GM18526 (cell line): Measurements from ENCODE around the gene CCNK.

Experiments used
- POLR2A ChIP-seq: IDR thresholded peaks from 3 replicates; pipeline ENCODE4 v1.6.1; 2011; ENCODE audit not compliant: insufficient read length; ENCODE audit errors: extremely low read depth

CCNK gene

GRCh38 chr14:99519931-99520421 lies 38.8 kb downstream of the CCNK start:
- TF ChIP-seq POLR2A, result no peak

- TF ChIP-seq POLR2A, result no peak
Measured at GRCh38 chr14:99520571-99521081, 39.4 kb downstream of the CCNK start.

- TF ChIP-seq POLR2A, result no peak
Measured at GRCh38 chr14:99521176-99522024, 40.2 kb downstream of the CCNK start.

DNA sequence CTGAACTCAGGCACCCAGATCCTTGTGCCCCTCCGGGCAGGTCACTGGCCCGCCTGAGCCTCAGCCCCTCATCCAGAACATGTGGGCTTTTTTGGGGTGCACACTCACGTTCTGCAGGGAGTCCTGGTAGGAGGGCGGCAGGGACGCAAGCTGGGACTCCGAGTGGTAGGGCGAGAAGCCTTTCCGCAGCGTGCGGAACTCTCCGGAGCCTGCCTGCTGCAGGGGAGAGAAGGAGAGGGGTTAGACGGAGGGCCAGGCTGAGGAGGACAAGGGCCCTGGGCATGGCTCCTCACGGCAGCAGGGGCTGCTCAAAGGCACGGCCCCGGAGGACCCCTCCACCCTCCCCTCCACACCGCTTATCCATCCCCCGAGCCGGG lies 40.8 kb downstream of the CCNK start:
- TF ChIP-seq POLR2A, result no peak

DNA sequence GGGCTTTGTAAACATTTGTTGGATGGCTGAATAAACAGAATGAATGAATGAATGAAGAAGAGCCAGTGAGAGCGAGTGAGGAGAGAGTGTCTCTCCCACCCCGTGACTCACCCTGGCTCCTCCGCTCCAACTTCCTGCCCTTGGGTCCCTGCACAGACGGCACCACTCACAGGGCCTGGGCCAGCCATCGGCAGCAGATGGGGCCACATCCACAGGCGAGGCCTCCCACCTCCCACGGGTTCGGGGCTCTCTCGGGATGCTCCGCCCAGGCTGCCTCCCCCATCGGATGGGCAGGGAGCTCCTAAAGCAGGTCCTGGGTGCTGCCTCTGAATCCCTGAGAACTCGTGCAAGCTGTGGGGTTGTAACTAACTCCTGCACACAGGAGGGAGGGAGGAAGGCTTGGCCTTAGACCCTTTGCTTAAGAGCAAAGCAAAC lies 41.3 kb downstream of the CCNK start:
- no peak for TF ChIP-seq POLR2A

DNA sequence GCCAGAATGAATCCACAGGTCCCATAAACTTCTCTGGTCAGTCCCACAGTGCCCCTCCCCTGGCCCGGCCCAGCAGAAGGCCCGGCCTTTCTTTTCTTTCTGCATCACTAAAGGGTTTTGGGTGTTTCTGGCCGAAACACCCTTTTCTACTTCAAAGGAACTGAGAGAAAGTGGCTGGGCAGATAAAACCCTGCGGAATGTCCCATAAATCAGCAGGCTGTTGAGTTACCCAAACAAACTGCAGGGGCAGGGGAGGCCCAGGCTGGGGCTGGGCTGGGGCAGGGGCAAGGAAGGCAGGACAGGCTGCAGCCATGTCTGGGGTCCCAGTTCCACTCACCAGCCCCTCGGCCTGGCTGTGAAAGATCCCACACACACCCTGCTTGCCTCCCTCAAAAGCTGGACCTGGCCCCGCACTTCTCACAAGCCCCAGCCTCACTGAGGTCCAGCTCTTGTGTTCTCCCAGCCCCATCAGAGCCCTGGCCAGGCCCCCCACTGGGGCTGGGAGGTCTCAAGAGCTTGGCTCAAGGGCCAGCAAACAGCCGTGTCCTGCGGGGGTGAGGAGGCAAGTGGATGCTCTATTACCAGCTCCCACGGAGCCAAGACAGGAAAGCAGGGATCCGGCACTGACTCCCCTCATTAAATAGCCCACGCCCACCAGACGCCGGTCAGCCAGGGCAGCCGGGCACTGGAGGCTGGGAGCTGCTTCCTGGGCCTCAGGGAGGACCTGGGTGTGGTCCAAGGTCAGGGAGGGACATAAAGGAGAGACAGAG lies 41.9 kb downstream of the CCNK start:
- no peak for TF ChIP-seq POLR2A

DNA sequence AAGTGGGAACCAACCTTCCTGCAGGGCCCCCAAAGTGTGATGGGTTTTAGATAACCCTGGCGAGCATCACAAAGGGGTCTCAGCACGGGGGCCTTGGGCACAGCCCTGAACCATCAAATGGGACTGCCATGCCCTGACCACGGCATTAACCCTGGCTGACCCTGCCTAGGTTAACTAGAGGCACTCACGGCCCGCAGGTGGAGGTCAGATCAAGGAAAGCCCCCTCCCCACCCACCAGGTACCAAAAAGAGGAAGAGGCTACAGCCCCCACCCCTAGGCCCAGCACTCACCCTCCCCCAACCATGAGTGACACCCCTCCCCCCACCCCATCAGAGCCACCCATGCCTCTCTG lies 42.5 kb downstream of the CCNK start:
- TF ChIP-seq POLR2A, result no peak

GRCh38 chr14:99524091-99524661 lies 43.0 kb downstream of the CCNK start:
- no peak for TF ChIP-seq POLR2A

DNA sequence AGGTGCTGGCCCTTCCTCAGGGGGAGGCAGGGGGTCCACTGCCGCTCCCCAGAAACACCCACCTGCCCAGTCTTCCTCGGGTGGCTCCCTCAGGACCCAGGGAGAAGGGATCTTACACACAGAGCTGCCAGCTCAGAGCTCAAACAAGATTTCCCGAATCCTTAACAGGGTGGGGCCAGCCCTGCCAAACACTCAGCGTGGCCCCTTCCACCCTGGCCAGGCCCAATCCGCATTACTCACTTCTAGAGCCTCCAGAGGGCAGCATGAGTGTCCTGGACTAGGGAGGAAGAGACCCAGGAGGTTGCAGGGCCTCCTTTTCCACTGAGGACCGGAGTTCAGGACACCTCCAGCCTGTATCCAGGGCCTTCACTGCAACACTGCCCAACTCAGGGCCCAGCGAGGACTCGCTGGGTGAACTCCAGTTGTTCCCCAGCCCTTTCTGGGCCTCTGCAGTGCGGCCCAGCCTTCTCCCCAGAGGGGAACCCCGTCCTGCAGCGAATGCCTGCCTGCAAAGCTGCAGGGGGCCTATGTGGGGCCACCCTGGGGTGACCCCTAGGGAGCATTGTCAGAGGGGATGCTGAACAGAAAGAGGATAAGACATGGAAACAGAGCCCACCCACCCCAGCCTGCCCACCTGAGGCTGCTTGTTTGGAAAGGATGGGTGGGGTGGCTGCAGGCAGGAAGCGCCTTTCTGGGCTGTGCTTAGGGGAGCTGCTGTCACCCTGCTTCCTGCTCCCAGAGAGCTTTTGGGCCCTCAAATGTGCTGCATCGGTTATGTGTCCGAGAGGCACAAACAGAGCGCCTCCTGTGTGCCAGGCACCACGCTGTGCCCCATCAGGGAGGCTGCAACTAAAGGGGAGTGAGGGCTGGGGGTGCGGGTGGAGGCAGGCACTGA lies 43.8 kb downstream of the CCNK start:
- TF ChIP-seq POLR2A, result no peak

- TF ChIP-seq POLR2A, result no peak
Measured at GRCh38 chr14:99525699-99526080, 44.5 kb downstream of the CCNK start.

DNA sequence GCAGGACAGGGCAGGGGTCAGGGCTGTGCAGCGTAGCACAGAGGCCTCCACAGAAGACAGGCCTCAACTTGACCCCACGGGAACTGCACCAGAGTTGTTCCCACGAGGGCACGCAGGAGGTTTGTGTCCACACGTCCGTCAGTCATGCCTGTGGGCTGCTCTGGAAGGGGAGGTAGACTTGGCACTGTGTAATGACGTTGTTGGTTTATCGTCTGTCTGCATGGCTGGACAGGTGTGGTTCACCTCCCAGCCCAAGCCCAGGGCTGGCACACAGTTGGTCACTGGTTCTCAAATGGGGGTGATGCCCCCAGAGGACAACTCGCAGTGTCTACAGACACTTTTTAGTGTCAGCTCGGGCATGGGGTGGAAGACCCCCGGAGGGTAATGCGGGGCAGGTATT lies 45.8 kb downstream of the CCNK start:
- no peak for TF ChIP-seq POLR2A

GRCh38 chr14:99527427-99528076 lies 46.3 kb downstream of the CCNK start:
- TF ChIP-seq POLR2A, result no peak

DNA sequence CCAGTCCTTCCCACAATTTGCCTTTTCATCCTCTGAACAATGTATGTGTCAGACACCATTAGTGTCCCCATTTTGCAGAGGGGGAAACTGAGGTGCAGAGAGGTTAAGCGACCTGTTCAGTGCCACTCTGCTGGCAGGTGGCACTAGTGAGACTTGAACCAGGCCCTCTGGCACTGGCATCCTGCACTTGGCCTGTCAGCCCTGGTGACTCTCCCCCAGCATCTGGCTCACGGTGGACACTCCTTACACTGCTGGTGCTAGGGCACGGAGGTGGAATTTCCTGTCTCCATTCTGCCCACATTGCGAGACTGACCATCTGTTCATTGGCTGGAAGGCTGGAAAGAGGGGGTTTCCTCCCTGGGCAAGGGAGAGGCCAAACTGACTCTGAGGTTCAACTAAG lies 48.7 kb downstream of the CCNK start:
- TF ChIP-seq POLR2A, result no peak

- no peak for TF ChIP-seq POLR2A
Measured at GRCh38 chr14:99530407-99531155, 49.4 kb downstream of the CCNK start.
